GM12874 (cell line): ENCODE results near the gene MYO5B.

Experiments
- TF ChIP-seq, protein P1 (sequence below): IDR thresholded peaks from 2 replicates; pipeline ENCODE4 v1.5.1; 2011; ENCODE audit warnings: low read depth, mild to moderate bottlenecking, control low read depth, low read length, moderate library complexity; ENCODE audit not compliant: insufficient read depth

The MYO5B gene

DNA sequence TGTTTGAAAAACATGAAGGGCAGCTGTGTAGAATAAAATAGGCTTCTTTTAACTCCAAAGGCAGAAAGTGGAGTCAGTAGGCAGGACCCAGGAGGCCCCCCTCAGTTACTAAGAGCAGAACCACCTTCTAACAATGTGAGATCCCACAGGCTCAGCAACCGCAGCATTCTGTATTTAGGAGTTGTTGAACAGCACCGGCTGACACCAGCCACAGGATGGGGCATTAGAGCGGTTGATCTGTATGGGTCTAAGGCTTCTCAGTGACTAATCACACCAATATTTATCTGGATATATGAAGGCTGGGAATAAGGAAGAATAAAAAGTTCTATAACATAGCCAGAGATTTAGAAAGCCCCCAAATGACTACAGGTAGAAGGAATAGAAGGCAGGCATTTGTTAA, 51.7 kb downstream of the MYO5B start:
- TF ChIP-seq, protein P1, sequence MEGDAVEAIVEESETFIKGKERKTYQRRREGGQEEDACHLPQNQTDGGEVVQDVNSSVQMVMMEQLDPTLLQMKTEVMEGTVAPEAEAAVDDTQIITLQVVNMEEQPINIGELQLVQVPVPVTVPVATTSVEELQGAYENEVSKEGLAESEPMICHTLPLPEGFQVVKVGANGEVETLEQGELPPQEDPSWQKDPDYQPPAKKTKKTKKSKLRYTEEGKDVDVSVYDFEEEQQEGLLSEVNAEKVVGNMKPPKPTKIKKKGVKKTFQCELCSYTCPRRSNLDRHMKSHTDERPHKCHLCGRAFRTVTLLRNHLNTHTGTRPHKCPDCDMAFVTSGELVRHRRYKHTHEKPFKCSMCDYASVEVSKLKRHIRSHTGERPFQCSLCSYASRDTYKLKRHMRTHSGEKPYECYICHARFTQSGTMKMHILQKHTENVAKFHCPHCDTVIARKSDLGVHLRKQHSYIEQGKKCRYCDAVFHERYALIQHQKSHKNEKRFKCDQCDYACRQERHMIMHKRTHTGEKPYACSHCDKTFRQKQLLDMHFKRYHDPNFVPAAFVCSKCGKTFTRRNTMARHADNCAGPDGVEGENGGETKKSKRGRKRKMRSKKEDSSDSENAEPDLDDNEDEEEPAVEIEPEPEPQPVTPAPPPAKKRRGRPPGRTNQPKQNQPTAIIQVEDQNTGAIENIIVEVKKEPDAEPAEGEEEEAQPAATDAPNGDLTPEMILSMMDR = no peak

DNA sequence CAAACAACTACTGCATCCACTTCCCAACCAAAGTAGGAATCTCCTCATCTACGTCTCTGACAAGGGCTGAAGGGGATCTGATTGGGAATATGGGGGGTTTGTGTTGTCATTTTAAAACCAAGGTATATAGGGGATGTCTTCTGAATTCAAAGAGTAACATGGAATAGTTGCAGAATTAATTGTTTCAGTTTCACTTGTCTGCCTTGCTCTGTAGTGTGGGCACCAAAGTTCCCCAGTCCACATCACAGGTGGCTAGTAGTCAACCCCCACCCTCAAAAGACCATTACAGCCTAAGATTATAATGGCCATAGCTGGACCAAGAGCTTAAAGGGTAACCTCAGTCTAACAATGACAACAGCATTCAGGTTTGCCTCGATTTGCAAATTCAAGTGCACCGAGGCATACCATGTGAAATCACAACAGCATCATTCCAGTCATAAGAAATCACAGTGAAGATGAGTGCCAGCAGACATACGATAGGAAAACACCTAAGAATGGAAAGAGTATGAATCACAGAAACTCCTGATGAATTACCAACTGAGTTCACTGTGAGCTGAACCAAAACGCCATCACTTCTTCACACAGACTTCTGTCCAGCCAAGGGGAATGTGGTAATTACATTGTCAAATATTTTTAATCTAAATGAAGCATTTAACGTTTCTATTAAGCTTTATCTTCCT, 52.4 kb downstream of the MYO5B start:
- TF ChIP-seq, protein P1 = no peak

DNA sequence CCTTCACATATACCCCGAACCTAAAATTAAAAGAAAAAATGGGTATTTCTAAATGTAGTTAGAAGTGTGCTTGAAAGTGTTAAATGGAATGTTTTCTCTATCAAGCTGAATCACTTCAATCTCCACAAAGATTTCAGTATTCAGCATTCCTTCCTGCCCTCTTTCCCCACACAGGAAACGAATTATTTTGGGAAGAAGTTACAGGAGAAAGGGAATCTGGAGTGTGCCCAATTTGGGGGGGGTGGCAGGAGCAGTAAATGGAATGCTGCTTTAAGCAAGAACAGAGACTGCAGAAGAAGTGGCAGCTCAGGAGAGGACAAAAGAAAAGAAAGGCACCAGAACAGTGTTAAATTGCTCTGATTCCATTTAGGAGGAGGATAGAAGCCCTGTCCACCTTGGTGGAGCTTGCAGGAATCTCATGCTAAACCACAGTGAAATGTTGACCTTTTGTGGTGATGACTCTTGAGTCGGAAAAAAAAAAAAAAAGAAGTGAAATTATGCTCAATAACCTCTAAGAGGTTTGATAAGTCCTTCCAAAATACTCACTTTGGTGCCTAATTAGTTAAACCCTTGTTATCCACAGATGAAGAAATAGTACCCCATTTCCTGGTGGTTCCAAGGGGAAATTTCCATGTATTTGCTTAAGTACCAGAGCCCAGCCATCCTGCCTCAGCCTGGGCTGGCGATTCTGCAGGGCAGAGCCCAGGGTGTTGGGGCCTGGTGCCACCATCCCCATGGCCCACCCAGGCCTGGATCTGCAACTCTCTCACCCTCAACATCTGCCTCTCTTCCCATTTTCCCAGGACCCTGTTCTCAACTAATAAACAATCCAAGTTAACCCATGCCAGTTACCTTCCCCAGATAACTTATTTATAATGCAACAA, 56.5 kb downstream of the MYO5B start:
- TF ChIP-seq, protein P1 = no peak

DNA sequence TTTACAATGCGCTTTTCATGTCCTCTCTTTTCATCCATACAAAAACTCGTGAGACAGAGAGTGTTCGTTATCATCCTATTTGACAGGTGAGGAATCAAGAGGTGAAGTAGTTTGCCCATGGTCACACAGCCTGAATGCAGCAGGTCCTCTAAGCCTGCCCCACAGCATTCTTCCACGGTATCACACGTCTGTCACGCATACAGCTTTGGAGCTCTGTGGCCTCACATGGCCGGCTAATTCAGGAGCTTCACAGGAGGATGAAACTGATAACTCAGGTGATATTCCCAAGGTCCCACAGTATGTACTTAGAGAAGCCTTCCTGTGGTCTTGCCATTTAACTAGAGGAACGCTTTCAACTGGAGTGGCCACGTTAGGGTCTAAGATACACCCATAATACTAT, 59.0 kb downstream of the MYO5B start:
- TF ChIP-seq, protein P1 = no peak

DNA sequence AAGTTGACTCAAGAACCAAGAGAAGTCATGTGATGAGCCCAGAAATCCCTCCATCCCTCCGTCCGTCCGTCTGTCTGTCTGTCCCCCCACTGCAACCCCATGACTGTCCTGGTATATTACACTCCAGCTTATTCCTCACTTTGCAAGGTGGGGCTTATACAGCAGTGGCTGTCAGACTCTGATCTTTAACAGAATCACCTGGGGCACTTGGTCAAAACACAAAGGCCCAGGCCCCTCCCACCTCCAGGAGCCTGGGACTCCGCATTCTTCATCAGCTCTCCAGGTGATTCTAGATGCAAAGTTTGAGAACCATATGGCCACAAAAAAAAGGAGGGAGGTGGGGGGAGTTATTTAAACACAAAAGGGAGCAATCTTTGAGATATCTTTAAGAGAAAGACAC, 61.4 kb downstream of the MYO5B start:
- TF ChIP-seq, protein P1 = no peak

DNA sequence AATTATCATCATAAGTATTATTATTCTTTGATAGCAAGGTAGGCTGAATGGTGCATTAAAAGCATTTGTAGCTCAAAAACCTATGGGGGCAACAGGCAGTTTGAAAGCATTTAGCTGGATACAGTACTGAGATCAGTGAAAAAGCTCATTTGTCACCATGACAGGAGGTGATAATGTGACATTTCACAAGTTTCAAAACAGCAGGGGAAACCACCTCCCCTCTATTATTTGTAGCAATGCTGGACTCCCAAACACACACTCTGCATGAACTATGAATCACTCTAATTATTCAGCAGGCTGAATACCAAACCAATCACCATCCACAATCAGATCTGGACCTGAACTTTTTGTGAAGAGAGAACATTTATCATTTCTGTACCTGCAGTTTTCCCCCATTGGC, 63.4 kb downstream of the MYO5B start:
- TF ChIP-seq, protein P1 = no peak

DNA sequence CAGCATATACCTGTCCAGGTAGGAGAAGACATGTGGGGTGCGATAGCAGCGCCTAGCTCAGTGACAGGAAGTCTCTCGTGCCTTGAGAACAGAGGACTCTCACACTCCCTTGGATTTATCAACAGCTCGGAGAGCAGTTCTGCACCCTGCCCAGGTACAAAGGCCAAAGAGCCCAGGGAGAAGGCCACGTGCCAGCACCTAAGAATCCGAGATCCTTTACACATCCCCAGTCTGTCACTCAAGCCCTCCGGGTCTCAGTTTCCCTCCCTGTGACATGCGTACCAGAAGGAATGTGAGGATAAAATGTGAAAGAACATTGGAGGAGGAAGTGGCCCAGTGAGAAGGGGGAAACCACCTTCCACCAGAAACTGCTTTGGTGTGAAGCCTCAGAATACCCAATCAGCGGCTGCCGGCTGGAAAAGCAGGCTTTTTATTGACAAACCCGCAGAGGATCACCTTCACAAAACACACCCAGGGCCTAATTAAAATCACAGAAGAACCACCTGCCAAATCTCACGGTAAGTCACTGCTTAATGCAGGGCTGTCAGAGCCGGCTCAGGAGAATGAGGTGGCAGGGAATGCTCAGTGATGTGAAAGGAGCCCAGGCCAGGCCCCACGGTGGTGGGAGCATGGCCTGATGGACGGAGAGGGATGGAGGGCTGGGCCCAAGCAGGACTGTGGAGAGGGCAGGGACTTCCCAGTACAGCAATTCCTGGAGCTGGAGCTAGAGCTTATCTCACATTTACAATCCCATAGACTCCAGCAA, 66.3 kb downstream of the MYO5B start:
- TF ChIP-seq, protein P1 = no peak
